RPMI7951 (cell line): ENCODE measurements around the gene TSPYL6. TPM values are rescaled to one million over a fixed set of nuclear protein-coding genes. Genes with fewer than 3 reads are reported as not detected.
A peak's percentile ranks its signal among the peaks of the same experiment; 100 is the strongest.
"Not testable (repeated sequence)": the region's sequence is repeated elsewhere in the genome, so short reads cannot be mapped to it uniquely, and the experiment has no call there.

Source experiments
- DNase-seq: peaks from one replicate; pipeline ENCODE4 v3.0.0-alpha.2; 2012; ENCODE audit warnings: low read depth
- total RNA-seq: library from RNA; depleted of rRNA; stranded (reverse); fragments of >200 nt; shearing (Covaris generic); gene quantifications from 2 replicates; pipeline ENCODE4 v1.2.3, GENCODE V29; 2014; rRNA removed

TSPYL6 gene
- not detected in 2 replicates for total RNA-seq

DNA sequence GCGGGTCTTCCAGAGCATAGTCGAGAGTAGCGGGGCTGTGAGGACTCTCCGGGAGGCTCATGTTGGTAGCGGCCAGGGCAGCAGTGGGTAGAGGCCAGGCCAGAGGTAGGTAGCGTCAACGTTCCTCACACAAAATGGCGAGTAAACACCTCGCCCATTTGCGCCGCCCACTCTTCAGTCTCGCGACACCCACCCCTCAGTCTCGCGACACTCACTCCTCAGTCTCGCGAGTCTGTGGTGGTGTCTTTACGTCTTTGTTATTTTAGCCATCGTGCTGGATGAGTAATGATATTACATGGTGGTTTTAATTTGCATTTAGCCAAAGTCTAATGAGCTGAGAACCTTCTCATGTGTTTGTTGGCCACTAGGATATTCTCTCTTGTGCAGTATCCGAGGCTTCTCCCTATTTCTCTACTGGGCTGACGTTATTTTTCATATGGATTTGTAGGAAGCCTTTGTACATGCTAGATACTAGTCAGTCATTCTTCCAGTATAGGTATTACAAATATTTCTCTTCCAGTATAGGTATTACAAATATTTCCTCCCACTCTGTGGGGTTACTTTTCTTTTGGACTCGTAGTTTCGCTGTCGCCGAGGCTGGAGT is at the start of gene TSPYL6:
TSPYL6 (minus strand) TSS at position 139 of the 604 bp plus-strand sequence; CDS start at position 61, 78 bp downstream.
- DNase-seq: no peak

DNA sequence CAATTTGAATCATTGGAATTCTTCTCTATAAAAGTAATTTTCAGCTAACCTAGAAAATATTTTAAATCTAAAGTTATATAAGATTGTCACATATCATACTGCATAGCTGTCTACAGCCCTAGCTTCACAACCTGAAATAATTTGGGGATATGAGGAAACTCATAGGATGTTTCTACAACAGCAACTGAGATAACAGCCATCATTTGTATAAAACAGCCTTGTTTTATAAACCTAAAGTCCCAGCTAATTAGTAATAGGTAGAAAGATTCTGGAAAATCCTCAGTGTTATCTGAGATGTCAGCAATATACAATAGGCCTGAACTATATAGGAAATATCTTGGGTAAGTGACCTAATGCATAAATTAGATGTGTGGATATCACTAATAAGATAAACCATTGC is 47.6 kb upstream of the TSPYL6 start:
- DNase-seq: no peak

DNA sequence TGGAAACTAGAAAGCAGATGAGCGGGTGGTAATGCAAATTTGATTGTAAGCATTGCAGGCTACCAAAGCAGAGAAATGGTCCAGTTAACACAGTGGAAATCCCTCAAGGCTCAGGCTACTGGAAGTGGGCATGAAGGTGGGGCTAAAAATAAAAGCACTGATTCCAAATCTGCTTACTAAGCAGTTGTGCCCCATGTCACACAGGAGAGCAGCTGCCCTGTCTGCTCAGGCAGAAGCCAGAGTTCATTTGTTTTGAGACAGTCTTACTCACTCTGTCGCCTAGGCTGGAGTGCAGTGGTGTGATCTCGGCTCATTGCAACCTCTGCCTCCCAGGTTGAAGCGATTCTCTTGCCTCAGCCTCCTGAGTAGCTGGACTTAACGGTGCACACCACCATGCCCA is 42.5 kb upstream of the TSPYL6 start:
- no peak for DNase-seq

DNA sequence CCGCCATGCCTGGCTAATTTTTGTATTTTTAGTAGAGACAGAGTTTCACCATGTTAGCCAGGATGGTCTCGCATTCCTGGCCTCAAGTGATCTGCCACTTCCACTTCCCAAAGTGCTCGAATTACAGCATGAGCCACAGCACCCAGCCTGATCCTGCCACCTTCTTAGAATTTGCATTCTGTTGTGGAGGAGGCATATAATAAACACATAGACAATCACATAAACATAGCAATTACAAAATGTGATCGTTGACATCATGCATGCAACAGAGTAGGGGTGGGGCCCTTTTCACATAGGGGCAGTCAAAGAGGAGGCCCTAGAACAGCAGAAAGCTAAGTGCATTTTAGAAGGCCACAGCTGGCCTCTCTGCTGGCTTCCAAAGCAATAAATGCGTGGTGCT is 39.9 kb upstream of the TSPYL6 start:
- DNase-seq: no peak

DNA sequence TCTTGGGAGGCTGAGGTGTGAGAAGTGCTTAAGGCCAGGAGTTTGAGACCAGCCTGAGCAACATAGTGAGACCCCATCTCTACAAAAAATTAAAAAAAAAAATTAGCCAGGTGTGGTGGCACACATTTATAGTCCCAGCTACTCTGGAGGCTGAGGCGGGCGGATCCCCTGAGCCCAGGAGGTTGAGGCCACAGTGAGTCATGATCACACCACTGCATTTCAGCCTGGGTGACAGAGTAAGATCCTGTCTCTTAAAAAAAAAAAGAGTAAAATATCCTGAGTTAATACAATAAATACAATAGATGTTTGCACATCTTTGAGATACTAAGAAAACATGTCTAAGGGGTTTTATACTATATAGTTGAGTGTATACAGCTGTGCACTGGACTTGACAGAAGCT is 38.6 kb upstream of the TSPYL6 start:
- DNase-seq: peak; percentile 12

DNA sequence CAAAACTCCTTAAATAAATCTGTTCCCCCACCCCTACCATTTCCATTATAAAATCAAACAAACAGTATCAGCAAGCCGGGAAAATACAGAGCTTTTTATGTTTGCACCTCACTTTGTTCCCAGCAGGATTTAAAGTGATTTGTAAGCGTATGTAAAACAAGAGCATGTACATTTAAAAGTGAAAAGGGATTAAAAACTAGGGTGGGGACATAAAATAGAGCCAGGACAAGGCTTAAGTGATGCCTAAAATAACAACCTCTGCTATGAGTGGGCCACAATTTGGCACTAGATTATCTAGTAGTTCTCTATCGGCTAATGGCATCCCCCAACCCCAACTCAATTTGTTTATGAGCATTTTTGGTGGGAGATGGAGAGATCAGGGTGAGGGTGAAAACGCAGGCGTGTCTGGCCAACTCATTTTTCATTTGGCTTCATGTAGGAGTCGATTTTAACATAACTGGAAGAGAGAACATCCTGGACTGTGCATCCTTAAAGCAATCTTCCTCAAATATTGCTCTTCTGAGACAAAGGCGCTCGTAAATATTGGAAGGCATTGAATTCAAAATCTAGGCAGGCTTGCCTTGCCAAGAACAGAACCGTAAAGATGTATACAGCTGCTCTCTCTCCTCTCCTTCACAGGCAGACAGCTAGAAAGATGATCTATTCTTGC is 34.5 kb upstream of the TSPYL6 start:
- no peak for DNase-seq

DNA sequence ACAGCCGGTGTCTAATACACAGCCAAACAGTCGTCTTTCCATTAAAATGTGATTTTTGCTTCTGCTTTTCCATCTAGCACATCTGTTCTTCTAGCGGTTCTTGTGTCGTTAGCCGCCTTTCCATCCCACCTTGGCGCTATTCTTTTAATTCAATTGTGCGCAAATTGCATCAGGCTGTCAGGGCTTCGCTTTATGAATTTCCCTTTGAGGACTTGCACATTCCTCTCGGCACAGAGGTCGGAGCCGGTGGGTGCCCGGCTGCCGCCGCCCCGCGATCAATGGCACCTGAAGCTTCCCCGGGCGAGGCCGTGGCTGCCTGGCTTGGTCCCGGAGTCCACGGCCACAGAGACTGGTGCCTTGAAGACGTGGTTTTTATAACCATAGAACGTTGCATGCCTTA is 33.9 kb upstream of the TSPYL6 start:
- no peak for DNase-seq

DNA sequence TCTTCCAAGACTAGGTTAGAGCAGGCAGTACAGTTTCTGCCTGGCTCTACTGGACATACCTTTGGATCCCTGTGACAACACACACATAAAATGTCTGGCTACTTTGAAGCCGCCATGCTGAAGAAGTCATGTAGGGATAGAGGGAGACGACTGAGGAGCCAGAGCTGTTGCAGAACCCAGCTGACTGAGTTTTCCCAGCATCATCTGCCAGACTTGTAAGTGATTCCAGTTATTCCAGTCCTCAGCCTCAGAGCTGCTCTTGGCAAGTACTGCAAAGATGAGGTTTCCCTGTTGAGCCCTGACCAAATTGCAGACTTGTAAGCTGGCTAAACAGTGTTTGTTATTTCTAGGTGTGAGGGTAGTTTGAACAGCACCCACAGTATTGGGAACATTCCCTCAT is 31.5 kb upstream of the TSPYL6 start:
- no peak for DNase-seq

DNA sequence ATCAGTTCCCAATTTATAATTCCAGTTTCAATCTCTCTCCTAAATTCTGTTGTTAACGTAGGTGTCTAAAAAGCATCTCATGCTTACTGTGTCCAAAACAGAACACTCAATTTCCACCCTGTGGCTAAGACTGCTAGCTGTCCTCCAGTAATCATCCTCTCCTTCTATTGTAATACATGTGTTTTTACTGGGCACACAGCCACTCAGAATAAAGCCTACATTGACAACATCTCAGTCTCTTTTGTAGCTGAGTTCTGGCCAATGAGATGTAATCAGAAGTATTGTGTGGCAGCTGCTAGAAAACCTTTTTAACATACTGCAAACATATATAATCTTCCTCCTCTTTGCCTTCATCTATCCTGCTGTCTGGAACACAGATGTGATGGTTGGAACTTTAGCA is 29.4 kb upstream of the TSPYL6 start:
- no peak for DNase-seq

DNA sequence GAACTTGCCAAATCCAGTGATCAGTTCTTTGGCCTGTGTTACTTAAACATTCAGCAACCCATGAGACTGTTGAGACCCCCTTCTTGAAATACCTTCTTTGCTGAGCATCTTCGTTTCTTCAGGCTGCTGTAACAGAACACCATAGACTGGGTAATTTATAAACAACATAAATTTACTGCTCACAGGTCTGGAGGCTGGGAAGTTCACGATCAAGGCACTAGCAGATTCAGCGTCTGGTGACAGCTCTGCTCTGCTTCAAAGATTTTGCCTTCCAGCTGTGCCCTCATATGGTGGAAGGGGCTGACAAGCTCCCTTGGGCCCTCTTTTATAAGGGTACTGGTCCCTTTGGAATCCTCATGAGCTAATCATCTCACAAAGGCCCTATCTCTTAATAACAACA is 28.8 kb upstream of the TSPYL6 start:
- DNase-seq: no peak

DNA sequence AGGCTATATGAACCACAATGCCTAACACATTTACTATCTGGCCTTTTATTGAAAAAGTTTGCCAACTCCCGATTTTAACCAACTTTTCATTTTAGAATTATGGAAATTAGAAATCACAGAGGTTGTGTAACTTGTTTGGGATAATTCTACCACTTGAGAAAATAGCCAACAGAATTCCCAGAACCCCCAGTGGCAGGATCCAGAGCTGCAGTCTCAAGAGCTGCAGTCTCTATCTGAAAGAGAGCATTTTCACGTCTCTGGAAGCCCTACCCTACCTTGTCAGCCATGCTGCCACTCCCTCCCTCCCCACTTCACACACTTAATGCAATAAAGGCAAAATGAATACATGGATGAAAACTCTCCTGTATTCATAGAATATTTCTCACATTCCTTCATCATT is 23.4 kb upstream of the TSPYL6 start:
- DNase-seq: peak; percentile 20

DNA sequence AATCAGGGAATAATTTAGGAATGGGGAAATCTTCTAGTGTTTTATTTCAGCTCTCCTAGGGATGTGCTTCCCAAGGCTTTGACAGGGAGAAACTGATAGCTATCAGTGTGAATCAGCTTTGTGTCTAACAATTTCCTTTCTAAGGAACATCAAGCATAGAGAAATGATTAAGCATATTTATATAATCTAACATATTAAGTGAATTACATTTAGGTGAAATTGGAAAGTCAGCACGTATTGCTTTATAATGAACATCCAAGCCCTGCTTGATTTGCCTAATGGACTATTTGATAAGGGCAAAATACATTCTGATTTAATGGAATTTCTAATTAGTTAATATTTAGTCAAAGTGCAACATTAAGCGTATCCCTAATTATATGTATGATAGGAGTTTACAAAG is 19.5 kb upstream of the TSPYL6 start:
- DNase-seq: no peak

DNA sequence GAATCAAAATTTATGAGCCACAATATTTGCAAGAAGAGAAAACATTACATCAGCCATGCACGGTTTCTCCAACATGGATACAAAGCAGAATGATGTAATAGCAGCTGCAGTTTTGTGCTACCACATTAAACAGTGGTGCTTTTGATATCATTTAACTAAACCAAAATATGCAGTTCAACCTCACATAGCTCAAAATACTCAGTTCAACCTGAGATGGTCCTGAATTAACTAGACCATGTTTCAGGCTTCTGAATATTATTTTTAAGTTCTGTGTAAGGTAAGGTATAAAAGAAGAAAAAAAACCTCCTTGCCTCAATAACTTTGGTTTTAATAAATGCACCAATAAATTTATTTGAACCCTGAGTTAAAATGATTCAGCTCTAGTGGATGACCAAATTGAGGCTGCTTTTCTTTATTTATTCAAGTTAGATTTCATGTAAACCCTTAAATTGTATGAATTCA is 18.8 kb upstream of the TSPYL6 start:
- DNase-seq: peak; percentile 64

DNA sequence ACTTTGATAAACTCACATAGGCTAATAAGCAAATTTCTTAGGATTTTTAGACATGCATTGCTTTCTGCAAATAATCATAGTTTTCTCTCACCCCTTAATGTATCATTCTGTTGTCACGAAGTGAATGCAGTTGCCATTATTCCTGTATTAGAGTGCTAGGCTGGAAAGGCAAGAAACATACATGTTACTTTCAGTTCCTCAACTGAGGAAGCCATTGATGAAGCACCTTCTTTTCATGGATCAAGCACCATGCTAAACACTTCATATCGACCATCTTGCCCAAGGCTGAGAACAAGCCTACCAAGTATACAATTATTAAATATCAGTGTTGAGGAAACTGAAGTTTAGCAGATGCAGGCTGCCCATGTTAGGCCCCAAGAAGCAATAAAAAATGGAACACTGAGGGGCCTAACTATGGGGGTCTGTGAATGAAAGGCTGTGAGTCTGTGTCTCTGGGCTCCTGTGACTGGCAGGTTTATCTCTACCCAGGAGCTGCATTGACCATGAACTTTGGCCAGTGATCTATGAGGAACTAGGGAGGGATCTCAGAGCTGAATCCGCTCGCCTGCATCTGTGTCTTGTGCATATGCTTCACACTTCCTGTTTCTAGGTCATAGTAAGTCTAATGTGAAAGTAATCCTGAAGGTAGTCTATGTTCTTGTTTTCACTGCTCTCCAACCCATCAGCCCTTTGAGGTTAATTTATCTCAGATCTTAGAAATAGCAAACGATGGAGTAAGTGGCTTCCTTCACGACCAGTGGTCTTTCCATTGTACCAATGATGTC is 16.0 kb upstream of the TSPYL6 start:
- DNase-seq: no peak

DNA sequence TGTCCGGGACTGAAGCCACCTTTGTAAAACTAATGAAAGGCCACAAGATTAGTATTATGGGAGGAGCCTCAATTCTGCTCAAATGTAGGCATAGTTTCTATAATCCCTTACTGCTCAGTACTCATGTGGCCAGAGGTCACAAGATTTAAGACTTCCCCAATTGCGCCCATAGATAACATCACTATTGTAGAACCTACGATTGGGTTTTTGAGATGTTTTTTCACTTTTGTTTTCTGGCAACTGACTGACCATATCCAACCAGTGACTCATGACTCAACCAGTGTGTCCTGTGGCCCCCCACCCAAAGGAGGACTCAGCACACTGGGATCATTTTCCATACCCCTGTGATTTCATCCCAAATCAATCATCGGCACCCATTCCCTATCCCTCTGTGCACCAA is 15.2 kb upstream of the TSPYL6 start:
- no peak for DNase-seq

DNA sequence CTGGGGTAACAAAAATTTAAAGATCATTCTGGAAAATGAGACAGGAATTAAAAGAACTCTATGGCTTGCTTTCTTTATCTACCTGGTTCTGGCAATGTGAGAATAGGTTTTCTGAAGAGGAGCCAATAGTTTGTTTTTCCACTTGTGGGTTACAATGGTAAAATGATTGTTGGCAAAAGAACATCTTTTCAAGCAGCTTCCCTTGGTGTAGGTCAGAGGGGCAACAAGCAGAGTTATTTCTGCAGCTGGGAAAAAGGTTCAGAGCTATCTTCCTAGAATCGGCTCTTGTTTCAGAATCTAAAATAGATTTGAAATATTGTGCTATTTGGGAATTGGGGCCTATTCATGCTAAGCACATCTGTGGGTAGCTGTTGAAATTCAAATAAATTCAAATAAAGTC is 11.5 kb upstream of the TSPYL6 start:
- no peak for DNase-seq

DNA sequence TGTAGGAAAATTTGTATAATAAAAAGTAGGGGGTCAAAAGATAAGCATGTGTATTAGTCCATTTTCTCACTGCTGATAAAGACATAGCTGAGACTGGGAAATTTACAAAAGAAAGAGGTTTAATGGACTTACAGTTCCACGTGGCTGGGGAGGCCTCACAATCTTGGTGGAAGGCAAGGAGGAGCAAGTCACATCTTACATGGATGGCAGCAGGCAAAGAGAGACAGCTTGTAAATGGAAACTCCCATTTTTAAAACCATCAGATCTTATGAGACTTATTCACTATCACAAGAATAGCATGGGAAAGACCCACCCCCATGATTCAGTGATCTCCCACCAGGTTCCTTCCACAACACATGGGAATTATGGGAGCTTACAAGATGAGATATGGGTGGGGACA is 9.1 kb upstream of the TSPYL6 start:
- DNase-seq: not testable (repeated sequence)

DNA sequence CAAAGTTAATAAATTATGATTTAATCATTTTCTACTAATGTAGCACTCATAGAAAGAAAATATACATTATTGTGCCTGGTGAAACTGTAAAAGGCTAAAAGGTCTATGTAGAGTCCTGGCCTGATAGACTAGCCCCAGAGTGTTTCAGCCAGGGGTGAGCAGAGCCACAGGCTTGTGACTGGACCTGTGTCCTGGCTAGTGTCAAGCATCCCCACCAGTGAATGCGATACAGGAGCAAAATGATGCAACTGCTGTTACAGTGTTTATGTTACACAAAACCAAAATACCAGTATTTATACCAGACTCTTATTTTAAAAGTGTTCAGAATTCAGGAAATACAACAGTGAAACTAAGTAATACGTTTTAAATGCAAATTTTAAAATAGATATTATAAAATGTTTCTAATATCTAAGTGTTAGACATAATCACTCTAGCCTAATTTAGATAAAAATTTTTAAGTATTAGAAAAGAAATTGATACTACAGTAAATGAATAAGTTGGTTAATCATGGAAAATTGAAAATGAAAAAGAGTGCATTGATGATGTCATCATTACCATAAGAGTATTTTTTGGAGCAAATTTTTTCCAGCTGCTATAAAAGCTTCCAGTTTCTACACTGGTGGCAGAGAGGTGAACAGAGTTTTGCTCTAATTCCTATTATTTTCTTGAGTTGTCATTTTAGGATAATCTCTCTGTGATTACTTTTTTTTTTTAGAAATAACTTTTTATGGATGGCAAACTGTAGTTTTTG is 6.2 kb upstream of the TSPYL6 start:
- no peak for DNase-seq

DNA sequence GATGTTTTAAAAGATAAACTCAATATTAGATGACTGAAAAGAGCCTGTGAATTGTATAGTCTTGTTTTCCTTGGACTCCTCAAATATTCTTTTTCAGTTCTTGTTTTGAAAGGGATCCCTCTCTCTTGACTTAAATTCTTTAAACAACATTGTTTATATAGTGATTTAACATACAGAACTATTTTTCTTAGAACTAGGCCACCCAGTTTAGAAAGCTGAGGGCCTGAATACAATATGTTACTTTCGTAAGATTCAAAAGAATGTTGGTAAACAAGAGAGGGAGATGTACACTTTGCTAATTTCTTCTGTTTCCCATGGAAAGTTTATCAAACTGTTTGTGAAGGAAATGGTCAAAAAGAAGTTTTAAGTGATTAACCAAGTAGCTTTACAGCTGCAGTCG is 5.5 kb upstream of the TSPYL6 start:
- DNase-seq: no peak

DNA sequence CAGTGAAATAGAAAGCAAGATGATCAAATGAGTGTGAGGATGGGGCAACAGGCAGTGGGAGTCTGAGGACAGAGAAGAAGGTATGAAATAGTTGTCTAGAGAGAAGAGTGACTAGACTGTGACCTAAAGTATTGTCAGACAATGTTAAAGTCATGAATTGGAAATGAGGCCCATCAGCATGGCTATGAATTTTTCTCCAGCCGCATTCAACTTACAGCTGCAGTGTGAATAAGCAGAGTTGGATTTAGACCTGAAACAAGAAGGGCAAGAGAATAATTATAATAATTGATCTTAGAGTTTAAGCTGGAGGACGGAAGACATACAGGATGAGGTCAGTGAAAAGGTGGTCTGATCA is 4.2 kb upstream of the TSPYL6 start:
- no peak for DNase-seq

DNA sequence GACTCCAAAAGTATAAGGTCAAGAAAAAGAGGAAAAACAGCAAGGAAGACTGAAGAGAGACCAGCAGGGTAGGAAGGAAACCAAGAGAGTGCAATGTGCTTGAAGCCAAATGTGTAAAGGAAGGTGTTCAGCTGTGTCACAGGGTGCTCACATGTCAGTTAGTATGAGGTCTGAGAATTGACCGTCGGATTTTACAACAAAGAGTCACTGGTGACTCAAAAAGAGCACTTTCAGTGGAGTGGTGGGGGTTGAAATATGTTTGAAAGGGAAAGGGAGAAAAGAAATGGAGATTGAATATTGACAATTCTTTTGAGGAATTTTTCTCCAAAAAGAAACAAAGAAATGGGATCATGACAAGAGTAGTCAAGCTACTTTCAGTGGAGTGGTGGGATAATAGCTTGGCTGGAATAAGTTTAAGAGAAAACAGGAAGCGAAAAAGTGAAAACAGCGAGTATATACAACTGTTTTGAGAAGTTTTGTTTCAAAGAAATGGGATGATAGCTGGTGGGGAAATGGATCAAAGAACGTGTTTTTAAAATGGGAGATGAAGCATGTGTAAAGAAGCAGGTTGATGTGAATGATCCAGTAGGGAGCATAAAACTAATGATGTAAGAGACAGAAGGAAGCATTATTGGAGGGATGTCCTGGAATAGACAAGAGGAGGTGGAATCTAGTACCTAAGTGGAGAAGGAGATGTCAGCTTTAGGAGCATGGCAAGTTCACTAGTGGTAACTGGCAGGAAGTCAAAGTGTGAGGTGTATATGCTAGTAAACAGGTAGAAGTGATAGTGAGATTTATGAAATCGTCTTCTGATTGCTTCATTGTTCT is 3.6 kb upstream of the TSPYL6 start:
- DNase-seq: no peak
